NCI-H146 (cell line): ENCODE data around the gene FETUB.
"Not testable (repeated sequence)": the region's sequence is repeated elsewhere in the genome, so short reads cannot be mapped to it uniquely, and the experiment has no call there.

ENCODE experiments used
- DNase-seq: peaks from one replicate; lab custom pipeline; 2025; lab: John Stamatoyannopoulos, UW

The FETUB gene

DNA sequence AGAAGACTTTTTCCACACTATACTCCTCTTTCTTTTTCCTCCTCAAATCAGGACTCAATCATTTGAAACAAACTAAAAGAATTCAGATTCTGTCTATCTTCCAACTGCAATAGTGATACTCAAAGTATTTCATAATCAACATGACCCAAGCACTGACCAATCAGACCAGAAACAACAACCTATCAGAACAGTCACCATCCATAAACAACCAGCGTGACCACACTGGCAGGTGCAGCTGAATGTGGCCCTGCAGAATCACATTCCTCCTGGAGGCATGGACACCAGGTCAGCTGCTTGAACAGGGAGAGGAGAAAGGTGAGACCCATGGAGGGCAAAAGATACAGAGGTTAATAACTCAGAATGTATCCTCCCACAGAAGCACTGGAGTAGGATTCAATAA, 39.0 kb downstream of the FETUB start:
- DNase-seq: no peak

DNA sequence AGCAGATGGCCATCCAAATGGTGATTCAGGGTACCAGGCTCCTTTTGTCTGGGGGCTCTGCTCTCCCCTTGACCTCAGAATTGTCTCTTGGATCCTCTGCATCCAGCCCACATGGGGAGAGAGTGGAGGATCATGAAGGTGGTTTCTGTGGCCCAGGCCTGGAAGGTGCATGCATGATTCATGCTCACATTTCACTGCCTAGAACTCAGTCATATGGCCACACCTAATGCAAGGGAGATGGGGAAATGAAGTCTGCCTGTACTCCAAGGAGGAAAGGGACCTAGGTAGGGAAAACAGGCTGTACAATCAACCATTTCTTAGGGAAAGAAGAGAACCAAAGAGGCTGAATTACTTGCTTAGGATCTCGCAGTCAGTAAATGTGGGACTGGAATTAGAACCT, 40.7 kb downstream of the FETUB start:
- no peak for DNase-seq

DNA sequence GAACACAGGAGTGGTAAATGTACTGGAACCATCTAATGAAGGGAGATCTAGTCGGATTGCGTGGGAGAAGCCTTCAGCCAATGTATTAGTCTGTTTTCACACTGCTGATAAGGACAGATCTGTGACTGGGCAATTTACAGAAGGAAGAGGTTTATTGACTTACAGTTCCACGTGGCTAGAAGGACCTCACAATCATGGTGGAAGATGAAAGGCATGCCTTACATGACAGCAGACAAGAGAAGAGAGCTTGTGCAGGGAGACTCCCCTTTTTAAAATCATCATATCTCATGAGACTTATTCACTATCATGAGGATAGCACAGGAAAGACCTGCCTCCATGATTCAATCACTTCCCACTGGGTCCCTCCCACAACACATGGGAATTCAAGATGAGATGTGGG, 42.6 kb downstream of the FETUB start:
- no peak for DNase-seq

- DNase-seq: no peak
These were observed 43.8 kb downstream of the FETUB start for GRCh38 chr3:186683979-186684378.

- not testable (repeated sequence) for DNase-seq
These were observed 46.3 kb downstream of the FETUB start for GRCh38 chr3:186686475-186686874.

- DNase-seq: no peak
These were observed 47.0 kb downstream of the FETUB start for GRCh38 chr3:186687120-186687651.

DNA sequence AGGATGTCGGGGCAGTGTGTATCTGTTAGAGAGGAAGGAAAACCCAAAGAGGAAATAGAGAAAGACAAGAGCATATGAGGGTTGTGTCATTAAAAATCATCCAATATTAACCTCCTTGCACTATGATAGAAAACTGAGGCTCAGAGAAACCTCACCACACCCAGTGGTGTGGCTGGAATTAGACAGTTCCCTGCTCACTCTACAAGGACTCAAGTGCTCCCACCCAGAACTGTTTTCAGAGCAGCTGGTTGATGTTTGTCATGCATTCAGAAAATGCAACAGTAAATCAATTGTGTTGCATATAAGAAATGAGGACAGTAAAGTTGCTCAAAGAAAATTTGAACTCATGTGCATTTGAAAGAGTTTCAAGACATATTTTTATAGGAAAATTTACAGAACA, 50.1 kb downstream of the FETUB start:
- DNase-seq: not testable (repeated sequence)

DNA sequence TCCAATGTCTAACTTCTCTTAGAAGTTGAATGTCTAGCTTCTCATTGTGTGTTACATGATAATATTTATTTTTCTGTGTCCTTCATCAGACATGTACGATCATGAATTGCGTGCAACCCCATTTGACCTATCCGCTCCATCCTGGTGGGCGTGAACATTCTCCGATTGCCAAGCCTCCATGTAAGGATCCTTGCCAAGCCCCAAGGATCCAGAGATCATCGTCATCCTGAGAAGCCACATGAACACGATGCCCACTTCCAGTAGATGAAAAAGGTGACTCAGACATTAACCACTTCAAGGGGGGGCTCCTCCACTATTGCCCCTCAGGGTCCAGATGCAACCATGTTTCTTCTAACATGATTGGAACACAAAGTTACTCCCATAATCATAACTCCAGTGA, 51.5 kb downstream of the FETUB start:
- DNase-seq: no peak

DNA sequence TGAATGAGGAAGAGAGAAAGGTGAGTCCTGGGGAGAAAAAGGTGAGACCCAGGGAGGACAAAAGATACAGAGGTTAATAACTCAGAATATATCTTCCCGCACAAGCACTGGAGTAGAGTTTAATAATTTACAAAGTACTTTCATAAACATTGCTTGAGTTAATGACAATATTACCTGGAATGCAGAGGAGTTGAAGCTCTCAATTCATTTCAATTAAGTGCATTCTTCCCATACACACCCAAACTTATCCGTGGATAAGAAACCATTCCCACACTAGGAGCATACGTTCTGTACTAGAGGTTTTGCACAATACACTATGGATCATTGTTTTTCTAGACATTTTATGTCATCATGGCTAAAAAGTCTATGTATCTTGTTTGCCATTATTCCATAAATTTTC, 53.6 kb downstream of the FETUB start:
- DNase-seq: no peak

DNA sequence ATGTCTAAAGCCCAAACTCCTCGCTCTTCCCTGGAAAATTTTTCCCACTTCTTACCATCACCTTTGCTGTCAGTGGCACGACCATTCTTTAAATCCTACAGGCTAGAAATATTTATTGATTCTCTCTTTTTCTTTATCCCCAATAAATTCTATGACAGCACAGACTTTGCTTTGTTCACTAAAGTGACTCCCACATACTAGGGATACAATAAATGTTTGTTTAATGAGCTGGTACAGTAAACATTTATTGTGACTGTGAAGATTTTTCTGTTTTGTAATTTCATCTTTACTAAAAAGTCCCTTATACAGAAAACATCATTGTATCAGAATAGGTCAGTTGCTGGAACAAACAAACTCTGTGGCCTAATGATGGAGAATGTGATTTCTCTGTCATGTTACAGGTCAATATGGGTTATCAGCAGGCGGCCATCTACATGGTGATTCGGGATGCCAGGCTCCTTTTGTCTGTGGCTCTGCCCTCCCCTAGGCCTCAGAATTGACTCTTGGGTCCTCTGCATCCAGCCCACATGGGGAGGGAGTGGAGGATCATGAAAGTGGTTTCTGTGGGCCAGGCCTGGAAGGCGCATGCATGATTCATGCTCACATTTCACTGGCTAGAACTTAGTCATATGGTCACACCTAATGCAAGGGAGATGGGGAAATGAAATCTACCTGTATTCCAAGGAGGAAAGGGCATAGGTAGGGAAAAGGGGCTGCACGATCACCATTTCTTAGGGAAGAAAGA, 54.3 kb downstream of the FETUB start:
- no peak for DNase-seq

DNA sequence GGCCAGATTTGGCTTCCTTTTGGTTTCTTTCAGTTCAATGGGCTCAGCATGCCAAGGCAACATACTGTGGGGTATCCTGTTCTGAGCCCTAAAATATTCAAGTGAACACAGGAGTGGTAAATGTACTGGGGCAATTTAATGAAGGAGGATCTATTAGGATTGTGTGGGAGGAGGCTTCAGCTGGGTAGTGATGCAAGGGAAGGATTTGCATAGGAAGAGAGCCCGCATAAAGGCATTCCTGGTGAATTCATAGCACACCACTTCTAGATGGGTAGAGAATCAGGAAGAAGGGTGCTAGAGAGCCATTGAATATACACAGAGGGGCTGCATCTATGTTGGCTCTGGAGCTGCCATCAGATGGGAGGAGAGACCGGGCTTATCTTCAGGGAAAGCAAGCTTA, 56.3 kb downstream of the FETUB start:
- DNase-seq: no peak

GRCh38 chr3:186697510-186697909, 57.3 kb downstream of the FETUB start:
- DNase-seq: no peak

DNA sequence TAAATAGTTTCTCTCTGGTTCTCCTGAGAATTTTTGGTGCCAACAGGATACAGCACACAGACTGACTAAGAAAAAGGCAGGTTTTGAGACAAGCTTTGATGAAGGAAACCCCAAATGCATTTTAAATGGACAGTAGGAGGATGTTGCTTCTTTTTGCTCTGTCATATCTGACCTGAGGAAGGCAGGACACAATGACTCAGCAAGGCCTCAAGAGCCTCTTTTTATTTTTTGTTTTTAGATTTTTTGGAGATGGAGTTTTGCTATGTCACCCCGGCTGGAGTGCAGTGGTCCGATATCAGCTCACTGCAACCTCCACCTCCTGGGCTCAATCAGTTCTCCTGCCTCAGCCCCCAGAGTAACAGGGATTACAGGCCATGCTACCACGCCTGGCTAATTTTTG, 60.1 kb downstream of the FETUB start:
- DNase-seq: no peak

- DNase-seq: not testable (repeated sequence)
These were observed 62.3 kb downstream of the FETUB start for GRCh38 chr3:186702451-186702850.
